ENCODE data around the gene GNPTAB. TPM values are rescaled to one million over a fixed set of nuclear protein-coding genes. Genes with fewer than 3 reads are reported as not detected.

The GNPTAB gene
- total and polyA plus RNA-seq, 2 of the 13 experiments (the other 11 are each of a cell fraction or from before 2014, with no cell fraction given), result 13.6 to 19.4 TPM

DNA sequence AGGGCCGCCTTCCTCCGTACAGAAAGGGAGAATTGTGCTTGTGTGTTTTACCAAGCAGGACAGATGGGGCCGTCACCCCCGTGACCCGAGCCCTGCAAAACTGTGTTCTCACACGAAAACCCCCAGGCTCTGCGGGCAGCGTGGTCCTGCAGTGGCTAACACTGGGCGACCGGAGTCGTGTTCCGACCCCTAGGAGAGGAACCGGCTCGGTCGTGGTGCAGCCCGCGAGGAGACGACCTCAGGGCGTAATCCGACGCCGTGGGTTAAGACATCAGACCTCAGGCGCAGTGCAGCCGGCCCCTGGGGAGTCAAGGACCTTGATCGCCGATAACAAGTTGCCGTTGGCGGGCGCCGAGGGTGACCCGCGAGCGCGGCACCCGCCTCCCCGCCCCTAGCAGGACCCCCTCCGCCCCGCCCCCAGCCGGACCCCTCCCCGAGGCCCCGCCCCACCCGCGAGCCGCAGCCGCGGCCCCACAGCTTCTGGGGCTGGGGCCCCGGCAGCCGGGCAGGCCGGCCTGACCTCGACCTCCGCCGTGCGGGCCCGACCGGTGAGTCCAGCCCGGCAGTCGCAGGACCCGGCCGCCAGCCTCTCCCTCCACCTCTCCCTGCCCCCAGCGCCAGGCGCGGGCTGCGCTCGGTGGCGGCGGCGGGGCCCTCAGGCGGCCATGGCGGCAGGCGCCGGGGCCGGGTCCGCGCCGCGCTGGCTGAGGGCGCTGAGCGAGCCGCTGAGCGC, 133.4 kb downstream of the GNPTAB start, which contains the start of gene CHPT1 (continued):
- TF ChIP-seq EP300 (IDR thresholded peaks at IDR 0.05; ENCODE audit: low read depth in 2 of 2, low read length in 2 of 2) (0 out of 4 replicates have a peak, but pooled peaks of 1 of the 2 experiments have one; percentile 39), EP300 (CRISPR knock-in tag; IDR thresholded peaks at IDR 0.05; ENCODE audit: borderline replicate concordance) (no peak; the same call in 1 of the 2 replicates), YEATS4 (CRISPR knock-in tag; IDR thresholded peaks at IDR 0.05; ENCODE audit: borderline replicate concordance) (peak; percentile 56; the same call in 1 of the 2 replicates), SKIL (CRISPR knock-in tag; IDR thresholded peaks at IDR 0.05; ENCODE audit: borderline replicate concordance) (peak; percentile 56), PHF8 (CRISPR knock-in tag; IDR thresholded peaks at IDR 0.05) (peak; percentile 55), BCL6 (CRISPR knock-in tag; IDR thresholded peaks at IDR 0.05) (peak; percentile 60; the same call in 1 of the 2 replicates), ZMYM4 (CRISPR knock-in tag; IDR thresholded peaks at IDR 0.05) (0 out of 2 replicates have a peak, but pooled peaks have one; percentile 5), NKX3-1 (CRISPR knock-in tag; IDR thresholded peaks at IDR 0.05) (peak; percentile 80; the same call in 1 of the 2 replicates), NCOA2 (CRISPR knock-in tag; IDR thresholded peaks at IDR 0.05) (peak; percentile 58; the same call in 1 of the 2 replicates), KLF12 (CRISPR knock-in tag; IDR thresholded peaks at IDR 0.05; ENCODE audit: borderline replicate concordance) (no peak), RFXAP (CRISPR knock-in tag; IDR thresholded peaks at IDR 0.05; ENCODE audit: borderline replicate concordance) (peak; percentile 57; the same call in 1 of the 2 replicates), ZSCAN31 (CRISPR knock-in tag; IDR thresholded peaks at IDR 0.05; ENCODE audit: low read depth) (peak; percentile 13; the same call in 1 of the 2 replicates), RAD21 (CRISPR knock-in tag; IDR thresholded peaks at IDR 0.05) (peak; percentile 36; the same call in 1 of the 2 replicates), KAT7 (CRISPR knock-in tag; IDR thresholded peaks at IDR 0.05; ENCODE audit: borderline replicate concordance) (0 out of 2 replicates have a peak, but pooled peaks have one; percentile 43), RXRB (CRISPR knock-in tag; IDR thresholded peaks at IDR 0.05; ENCODE audit: borderline replicate concordance) (peak; percentile 19; the same call in 1 of the 2 replicates)
- TF ChIP-seq, protein P1, sequence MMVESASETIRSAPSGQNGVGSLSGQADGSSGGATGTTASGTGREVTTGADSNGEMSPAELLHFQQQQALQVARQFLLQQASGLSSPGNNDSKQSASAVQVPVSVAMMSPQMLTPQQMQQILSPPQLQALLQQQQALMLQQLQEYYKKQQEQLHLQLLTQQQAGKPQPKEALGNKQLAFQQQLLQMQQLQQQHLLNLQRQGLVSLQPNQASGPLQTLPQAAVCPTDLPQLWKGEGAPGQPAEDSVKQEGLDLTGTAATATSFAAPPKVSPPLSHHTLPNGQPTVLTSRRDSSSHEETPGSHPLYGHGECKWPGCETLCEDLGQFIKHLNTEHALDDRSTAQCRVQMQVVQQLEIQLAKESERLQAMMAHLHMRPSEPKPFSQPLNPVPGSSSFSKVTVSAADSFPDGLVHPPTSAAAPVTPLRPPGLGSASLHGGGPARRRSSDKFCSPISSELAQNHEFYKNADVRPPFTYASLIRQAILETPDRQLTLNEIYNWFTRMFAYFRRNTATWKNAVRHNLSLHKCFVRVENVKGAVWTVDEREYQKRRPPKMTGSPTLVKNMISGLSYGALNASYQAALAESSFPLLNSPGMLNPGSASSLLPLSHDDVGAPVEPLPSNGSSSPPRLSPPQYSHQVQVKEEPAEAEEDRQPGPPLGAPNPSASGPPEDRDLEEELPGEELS (CRISPR knock-in tag; IDR thresholded peaks at IDR 0.05), result peak; percentile 56
- TF ChIP-seq, protein P2, sequence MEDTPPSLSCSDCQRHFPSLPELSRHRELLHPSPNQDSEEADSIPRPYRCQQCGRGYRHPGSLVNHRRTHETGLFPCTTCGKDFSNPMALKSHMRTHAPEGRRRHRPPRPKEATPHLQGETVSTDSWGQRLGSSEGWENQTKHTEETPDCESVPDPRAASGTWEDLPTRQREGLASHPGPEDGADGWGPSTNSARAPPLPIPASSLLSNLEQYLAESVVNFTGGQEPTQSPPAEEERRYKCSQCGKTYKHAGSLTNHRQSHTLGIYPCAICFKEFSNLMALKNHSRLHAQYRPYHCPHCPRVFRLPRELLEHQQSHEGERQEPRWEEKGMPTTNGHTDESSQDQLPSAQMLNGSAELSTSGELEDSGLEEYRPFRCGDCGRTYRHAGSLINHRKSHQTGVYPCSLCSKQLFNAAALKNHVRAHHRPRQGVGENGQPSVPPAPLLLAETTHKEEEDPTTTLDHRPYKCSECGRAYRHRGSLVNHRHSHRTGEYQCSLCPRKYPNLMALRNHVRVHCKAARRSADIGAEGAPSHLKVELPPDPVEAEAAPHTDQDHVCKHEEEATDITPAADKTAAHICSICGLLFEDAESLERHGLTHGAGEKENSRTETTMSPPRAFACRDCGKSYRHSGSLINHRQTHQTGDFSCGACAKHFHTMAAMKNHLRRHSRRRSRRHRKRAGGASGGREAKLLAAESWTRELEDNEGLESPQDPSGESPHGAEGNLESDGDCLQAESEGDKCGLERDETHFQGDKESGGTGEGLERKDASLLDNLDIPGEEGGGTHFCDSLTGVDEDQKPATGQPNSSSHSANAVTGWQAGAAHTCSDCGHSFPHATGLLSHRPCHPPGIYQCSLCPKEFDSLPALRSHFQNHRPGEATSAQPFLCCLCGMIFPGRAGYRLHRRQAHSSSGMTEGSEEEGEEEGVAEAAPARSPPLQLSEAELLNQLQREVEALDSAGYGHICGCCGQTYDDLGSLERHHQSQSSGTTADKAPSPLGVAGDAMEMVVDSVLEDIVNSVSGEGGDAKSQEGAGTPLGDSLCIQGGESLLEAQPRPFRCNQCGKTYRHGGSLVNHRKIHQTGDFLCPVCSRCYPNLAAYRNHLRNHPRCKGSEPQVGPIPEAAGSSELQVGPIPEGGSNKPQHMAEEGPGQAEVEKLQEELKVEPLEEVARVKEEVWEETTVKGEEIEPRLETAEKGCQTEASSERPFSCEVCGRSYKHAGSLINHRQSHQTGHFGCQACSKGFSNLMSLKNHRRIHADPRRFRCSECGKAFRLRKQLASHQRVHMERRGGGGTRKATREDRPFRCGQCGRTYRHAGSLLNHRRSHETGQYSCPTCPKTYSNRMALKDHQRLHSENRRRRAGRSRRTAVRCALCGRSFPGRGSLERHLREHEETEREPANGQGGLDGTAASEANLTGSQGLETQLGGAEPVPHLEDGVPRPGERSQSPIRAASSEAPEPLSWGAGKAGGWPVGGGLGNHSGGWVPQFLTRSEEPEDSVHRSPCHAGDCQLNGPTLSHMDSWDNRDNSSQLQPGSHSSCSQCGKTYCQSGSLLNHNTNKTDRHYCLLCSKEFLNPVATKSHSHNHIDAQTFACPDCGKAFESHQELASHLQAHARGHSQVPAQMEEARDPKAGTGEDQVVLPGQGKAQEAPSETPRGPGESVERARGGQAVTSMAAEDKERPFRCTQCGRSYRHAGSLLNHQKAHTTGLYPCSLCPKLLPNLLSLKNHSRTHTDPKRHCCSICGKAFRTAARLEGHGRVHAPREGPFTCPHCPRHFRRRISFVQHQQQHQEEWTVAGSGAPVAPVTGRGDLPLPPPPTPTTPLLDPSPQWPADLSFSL (CRISPR knock-in tag; IDR thresholded peaks at IDR 0.05), result 0 out of 2 replicates have a peak, but pooled peaks have one; percentile 46
